ENCODE measurements around the gene NMT1. TPM values are rescaled to one million over a fixed set of nuclear protein-coding genes. Genes with fewer than 3 reads are reported as not detected.
A peak's percentile ranks its signal among the peaks of the same experiment; 100 is the strongest.

The NMT1 gene
- total RNA-seq, 1 donor from 2014 or later = 125 TPM

DNA sequence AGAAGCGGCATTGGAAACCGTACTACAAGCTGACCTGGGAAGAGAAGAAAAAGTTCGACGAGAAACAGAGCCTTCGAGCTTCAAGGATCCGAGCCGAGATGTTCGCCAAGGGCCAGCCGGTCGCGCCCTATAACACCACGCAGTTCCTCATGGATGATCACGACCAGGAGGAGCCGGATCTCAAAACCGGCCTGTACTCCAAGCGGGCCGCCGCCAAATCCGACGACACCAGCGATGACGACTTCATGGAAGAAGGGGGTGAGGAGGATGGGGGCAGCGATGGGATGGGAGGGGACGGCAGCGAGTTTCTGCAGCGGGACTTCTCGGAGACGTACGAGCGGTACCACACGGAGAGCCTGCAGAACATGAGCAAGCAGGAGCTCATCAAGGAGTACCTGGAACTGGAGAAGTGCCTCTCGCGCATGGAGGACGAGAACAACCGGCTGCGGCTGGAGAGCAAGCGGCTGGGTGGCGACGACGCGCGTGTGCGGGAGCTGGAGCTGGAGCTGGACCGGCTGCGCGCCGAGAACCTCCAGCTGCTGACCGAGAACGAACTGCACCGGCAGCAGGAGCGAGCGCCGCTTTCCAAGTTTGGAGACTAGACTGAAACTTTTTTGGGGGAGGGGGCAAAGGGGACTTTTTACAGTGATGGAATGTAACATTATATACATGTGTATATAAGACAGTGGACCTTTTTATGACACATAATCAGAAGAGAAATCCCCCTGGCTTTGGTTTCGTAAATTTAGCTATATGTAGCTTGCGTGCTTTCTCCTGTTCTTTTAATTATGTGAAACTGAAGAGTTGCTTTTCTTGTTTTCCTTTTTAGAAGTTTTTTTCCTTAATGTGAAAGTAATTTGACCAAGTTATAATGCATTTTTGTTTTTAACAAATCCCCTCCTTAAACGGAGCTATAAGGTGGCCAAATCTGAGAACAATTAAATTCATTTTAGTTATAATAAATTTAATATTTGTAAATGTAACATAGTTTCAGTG is 88.8 kb downstream of the NMT1 start:
- peak; percentile 84 for DNase-seq (ENCODE audit: low spot score)

DNA sequence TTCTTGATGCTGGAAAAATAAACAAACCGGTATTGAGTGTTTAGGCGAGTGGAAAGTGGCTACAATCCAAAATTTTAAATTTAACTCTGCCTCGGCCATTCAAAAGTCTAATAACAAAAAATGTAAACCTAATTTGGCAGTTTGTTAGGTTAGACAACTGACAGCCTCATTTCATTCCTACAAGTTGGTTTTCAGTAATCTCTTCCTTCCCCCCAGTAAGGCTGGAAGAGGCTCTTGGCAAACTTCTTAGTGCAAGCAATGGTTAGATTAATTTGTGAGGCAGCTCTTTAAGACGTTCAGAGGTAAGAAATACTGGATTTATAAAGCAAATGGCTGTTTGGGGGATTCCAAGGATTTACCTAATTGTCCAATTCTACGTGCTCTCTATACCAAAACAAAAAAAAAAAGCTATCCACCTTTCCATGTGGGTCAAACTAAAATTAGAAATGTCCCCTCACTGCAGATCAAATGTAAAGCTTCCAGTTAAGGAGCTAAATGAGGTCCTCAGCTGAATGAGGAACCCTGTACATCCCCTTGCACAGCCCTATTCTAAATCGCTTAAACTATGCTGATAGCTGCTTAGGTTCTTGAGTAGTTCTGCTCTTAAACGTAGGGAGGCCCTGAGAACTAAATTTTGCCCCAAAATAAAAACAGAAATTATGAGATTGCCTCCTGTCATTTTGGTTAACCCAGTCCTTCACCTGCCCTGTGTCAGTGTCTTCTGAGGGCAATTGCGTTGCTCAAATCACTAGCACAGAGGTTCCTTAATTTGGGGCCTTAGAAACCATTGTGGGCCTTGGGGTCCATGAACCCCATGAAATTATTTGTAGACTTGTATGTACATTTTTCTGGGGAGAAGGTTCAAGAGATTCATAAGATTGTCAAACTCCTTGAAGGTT is 90.0 kb downstream of the NMT1 start:
- DNase-seq (ENCODE audit: low spot score) = no peak

DNA sequence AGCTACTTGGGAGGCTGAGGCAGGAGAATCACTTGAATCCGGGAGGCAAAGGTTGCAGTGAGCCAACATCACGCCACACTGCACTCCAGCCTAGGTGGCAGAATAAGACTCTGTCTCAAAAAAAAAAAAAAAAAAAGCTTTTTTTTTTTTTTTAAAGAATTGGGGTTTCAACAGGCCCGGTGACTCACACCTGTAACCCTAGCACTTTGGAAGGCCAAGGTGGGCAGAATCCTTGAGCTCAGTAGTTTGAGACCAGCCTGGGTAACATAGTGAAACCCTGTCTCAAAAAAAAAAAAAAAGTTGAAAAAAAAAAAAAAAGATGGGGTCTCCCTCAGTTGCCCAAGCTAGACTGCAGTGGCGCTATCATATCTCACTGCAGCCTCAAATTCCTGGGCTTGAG is 93.9 kb downstream of the NMT1 start:
- DNase-seq (ENCODE audit: low spot score) = no peak

DNA sequence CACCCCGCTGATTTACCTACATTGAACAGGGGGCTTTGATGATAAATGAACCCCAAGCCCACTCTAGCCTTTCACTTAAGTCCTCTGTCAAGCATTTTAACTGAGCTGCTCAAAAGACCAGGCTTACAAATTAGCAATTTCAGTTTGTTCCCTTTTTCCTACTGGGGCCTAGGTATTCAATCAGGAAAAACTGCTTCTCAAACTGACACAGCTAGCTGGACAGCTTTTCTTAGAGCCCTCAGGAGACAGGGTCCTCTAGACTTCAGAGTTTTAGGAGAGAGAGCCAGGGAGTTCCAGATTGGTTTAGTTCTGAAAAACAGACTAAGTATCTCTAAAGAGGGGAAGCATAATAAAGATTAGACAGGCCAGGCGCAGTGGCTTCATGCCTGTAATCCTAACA is 94.4 kb downstream of the NMT1 start:
- DNase-seq (ENCODE audit: low spot score) = no peak

DNA sequence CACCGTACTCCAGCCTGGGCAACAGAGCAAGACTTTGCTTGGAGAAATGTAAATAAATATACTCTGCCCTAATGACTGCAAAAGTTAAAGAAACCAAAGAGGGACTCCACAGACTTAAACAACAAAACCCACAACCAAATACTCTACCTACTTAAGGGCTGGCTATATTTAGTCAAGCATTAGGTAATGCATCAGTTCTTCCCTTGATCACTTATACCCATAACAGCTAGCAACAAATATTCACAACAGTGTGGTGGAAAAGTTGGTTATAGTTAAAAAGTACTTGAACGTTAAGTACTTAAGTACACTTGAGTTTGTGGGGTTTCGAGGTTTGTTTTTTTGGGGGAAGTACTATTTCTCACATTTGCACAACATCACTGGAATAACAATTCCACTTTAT is 95.1 kb downstream of the NMT1 start:
- no peak for DNase-seq (ENCODE audit: low spot score)

Other genes starting within 250 kb of the NMT1 start
- gene GJC1, start 231.0 kb upstream of the NMT1 start, total RNA-seq = 44.0 TPM
- 3.2 TPM for gene HIGD1B, start 213.4 kb upstream of the NMT1 start, total RNA-seq
- 140 TPM for gene EFTUD2, start 161.9 kb upstream of the NMT1 start, total RNA-seq
- gene GFAP, start 145.8 kb upstream of the NMT1 start, total RNA-seq = 0.81 TPM
- 0.39 TPM for gene KIF18B, start 113.5 kb upstream of the NMT1 start, total RNA-seq
- gene C1QL1, start 93.0 kb upstream of the NMT1 start, total RNA-seq = 1.1 TPM
- gene DCAKD, start 9.7 kb upstream of the NMT1 start, total RNA-seq = 76.4 TPM
- gene PLCD3, start 71.2 kb downstream of the NMT1 start, total RNA-seq = 153 TPM
- gene ACBD4, start 74.4 kb downstream of the NMT1 start, total RNA-seq = 26.4 TPM
- gene HEXIM1, start 87.2 kb downstream of the NMT1 start, total RNA-seq = 47.0 TPM
- 8.0 TPM for gene HEXIM2, start 100.6 kb downstream of the NMT1 start, total RNA-seq
- 19.4 TPM for gene FMNL1, start 160.6 kb downstream of the NMT1 start, total RNA-seq
- gene SPATA32, start 200.8 kb downstream of the NMT1 start, total RNA-seq = not detected

All from ureter (tissue), 1 donor.